ENCODE measurements around the gene ARL15. TPM values are rescaled to one million over a fixed set of nuclear protein-coding genes. Genes with fewer than 3 reads are reported as not detected.

The ARL15 gene
- total and polyA plus RNA-seq, 2 experiments from 2014 or later: 7.8 to 9.9 TPM

DNA sequence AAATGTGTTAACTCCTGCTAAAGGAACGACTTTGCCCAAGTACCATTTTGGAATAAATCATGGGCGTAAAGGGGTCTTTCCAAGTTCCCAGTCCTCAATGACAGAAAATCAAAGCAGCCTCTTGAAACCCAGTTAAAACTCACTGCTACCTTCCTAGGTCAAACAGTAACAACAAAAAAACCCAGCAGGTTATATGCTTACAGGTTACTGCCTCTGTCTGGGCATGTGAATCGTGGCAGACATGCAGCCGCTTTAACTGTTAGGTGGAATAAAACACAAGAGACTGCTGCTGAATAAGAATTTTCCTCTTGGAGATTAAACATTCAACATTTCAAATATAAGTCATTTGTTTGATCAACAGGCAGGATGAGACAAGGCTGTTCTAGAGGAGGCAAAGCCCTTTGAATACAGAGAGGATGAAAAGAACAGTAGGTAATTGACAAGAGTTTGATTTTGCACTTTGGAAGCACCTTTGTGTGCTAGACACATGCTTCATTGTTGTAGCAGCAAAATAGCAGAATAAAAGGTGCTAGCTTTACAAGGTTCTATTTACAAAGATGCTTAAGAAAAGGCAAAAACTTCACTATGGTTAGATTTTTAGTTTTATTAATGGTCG is 430.6 kb downstream of the ARL15 start:
- Histone ChIP-seq H2AFZ (no peak overlapping the region), H3K9me3 (ENCODE audit: low read depth) (no peaks in the 10 kb centered on the region)
- in situ Hi-C loops (cut with MboI): no loop called here

DNA sequence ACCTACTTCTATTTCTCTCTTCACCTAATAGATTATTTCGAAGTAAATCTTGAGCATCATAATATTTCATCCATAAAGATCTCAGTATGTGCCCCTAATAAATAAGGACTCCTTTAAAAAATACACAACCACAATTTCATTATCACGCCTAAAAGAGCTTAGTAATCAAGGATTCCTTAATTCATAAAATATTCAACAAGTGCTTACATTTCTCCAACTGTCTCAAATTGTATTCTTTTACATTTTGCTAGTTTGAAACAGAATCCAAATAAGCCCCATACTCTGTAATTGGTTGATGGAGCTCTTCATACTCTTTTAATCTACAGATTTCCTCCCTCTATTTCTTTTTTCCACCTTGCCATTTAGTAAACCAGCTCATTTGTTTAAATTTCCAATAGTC is 432.4 kb downstream of the ARL15 start:
- TF ChIP-seq EZH2phosphoT487 (IDR thresholded peaks at IDR 0.05; ENCODE audit: insufficient read depth, low read depth) (no peak), EZH2 (IDR thresholded peaks at IDR 0.05; ENCODE audit: insufficient read depth, poor library complexity, severe bottlenecking) (no peak)
- Histone ChIP-seq H2AFZ (no peak overlapping the region), H4K20me1 (ENCODE audit: insufficient read depth) (no peaks in the 10 kb centered on the region), H3K9ac (no peak overlapping the region), H3K9me3 (ENCODE audit: low read depth) (no peaks in the 10 kb centered on the region), H3F3A (ENCODE audit: insufficient read depth) (peaks cover 17% of the 10 kb centered on the region), H3K4me1 (ENCODE audit: insufficient read depth) (peaks cover 27% of the 10 kb centered on the region), H3K27me3 (replicated peaks; ENCODE audit: insufficient read depth) (no peaks in the 10 kb centered on the region), H3K4me2 (ENCODE audit: unreplicated experiment) (no peak overlapping the region), H3K36me3 (ENCODE audit: low read depth) (no peaks in the 10 kb centered on the region), H3K27ac (no peak overlapping the region), H3K79me2 (ENCODE audit: insufficient read depth) (no peaks in the 10 kb centered on the region), H3K9me2 (ENCODE audit: insufficient read depth) (no peaks in the 10 kb centered on the region), H3K4me3 (no peak overlapping the region)
- WGBS, 2 experiments (ENCODE audit: low coverage in 1 of 2, low lambda C conversion rate in 2 of 2, missing lambda C conversion rate in 2 of 2): 93 to 98% methylated on average over 2 of the region's 2 CpGs
- DNase-seq: no peak
- in situ Hi-C loops (cut with MboI): no loop called here

More for the DNA sequence above, 430.6 kb downstream of the ARL15 start:
- Histone ChIP-seq H3K36me3 (ENCODE audit: low read depth) (no peaks in the 10 kb centered on the region), H3K79me2 (ENCODE audit: insufficient read depth) (no peaks in the 10 kb centered on the region), H3K9me2 (ENCODE audit: insufficient read depth) (no peaks in the 10 kb centered on the region), H4K20me1 (ENCODE audit: insufficient read depth) (no peaks in the 10 kb centered on the region), H3K4me1 (ENCODE audit: insufficient read depth) (peaks cover 34% of the 10 kb centered on the region), H3F3A (ENCODE audit: insufficient read depth) (peaks cover 17% of the 10 kb centered on the region), H3K4me2 (ENCODE audit: unreplicated experiment) (no peak overlapping the region), H3K4me3 (no peak overlapping the region), H3K27me3 (replicated peaks; ENCODE audit: insufficient read depth) (no peaks in the 10 kb centered on the region), H3K27ac (no peak overlapping the region), H3K9ac (no peak overlapping the region)
- DNase-seq: no peak
- TF ChIP-seq EZH2phosphoT487 (IDR thresholded peaks at IDR 0.05; ENCODE audit: insufficient read depth, low read depth) (no peak), EZH2 (IDR thresholded peaks at IDR 0.05; ENCODE audit: insufficient read depth, poor library complexity, severe bottlenecking) (no peak)
- WGBS, 2 experiments (ENCODE audit: low coverage in 1 of 2, low lambda C conversion rate in 2 of 2, missing lambda C conversion rate in 2 of 2): 96% methylated on average over 5 of the region's 5 CpGs

DNA sequence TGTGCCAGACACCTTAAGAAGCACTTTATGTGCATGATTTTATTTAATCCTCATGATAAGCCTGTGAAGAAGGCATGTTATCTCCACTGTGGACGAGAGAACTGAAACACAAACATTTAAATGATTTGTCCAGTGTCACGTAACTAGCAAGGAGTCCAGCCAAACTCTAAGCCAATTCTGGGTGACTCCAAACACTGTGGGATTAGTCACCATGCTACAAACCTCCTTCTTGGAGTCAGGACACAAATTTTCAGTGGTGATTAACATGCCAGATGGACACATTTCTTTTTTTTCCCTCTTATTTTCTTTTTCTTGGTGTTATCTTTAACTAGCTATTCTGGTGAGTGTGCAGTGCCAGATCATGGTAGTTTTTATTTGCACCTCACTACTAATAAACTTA is 433.1 kb downstream of the ARL15 start:
- Histone ChIP-seq H3K79me2 (ENCODE audit: insufficient read depth) (no peaks in the 10 kb centered on the region), H3K4me3 (peak overlapping the region; percentile 12; the same call in 1 of the 2 replicates), H3K9me2 (ENCODE audit: insufficient read depth) (no peaks in the 10 kb centered on the region), H3F3A (ENCODE audit: insufficient read depth) (peaks cover 14% of the 10 kb centered on the region), H3K36me3 (ENCODE audit: low read depth) (no peaks in the 10 kb centered on the region), H4K20me1 (ENCODE audit: insufficient read depth) (no peaks in the 10 kb centered on the region), H3K27ac (peak overlapping the region; percentile 36), H3K27me3 (replicated peaks; ENCODE audit: insufficient read depth) (no peaks in the 10 kb centered on the region), H3K9me3 (ENCODE audit: low read depth) (no peaks in the 10 kb centered on the region), H3K4me2 (ENCODE audit: unreplicated experiment) (peak overlapping the region; percentile 70), H3K4me1 (ENCODE audit: insufficient read depth) (peaks cover 19% of the 10 kb centered on the region), H3K9ac (no peak overlapping the region), H2AFZ (no peak overlapping the region)
- in situ Hi-C loops (cut with MboI): no loop called here
- no peak for TF ChIP-seq EZH2phosphoT487 (IDR thresholded peaks at IDR 0.05; ENCODE audit: insufficient read depth, low read depth)
- peak; percentile 93 for DNase-seq
- 0% methylated on average over 2 of the region's 2 CpGs for WGBS, 2 experiments (ENCODE audit: low coverage in 1 of 2, low lambda C conversion rate in 2 of 2, missing lambda C conversion rate in 2 of 2)

DNA sequence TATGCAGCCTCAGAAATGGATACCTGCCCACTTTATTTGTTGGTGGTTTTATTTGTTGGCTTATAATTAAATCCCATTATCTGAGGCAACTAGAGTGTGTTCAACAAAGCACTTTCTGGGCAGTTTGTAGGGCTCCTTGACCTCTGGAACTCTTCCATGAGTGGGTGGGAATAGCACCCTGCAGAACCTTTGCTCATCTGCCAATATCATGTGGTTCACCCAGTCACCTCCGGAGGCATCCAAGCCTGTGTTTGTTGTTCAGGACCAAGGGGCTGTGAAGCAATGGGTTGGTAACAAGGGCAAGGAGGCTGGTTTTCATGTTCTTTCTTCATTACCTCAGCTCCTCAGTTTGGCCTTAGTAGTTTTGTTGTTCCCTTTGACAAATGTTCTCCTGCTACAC is 436.0 kb downstream of the ARL15 start:
- Histone ChIP-seq H2AFZ (no peak overlapping the region), H3K4me1 (ENCODE audit: insufficient read depth) (peaks cover 15% of the 10 kb centered on the region), H3K4me2 (ENCODE audit: unreplicated experiment) (no peak overlapping the region), H3K9me2 (ENCODE audit: insufficient read depth) (no peaks in the 10 kb centered on the region), H3K9ac (no peak overlapping the region), H3K27me3 (replicated peaks; ENCODE audit: insufficient read depth) (no peaks in the 10 kb centered on the region), H3K36me3 (ENCODE audit: low read depth) (no peaks in the 10 kb centered on the region), H4K20me1 (ENCODE audit: insufficient read depth) (no peaks in the 10 kb centered on the region), H3K9me3 (ENCODE audit: low read depth) (no peaks in the 10 kb centered on the region), H3K4me3 (no peak overlapping the region), H3F3A (ENCODE audit: insufficient read depth) (peaks cover 13% of the 10 kb centered on the region), H3K79me2 (ENCODE audit: insufficient read depth) (no peaks in the 10 kb centered on the region), H3K27ac (no peak overlapping the region)
- no peak for TF ChIP-seq EZH2phosphoT487 (IDR thresholded peaks at IDR 0.05; ENCODE audit: insufficient read depth, low read depth)
- no peak for TF ChIP-seq EZH2 (IDR thresholded peaks at IDR 0.05; ENCODE audit: insufficient read depth, poor library complexity, severe bottlenecking)
- WGBS, 2 experiments (ENCODE audit: low coverage in 1 of 2, low lambda C conversion rate in 2 of 2, missing lambda C conversion rate in 2 of 2): 33 to 36% methylated on average over 1 of the region's 1 CpG
- in situ Hi-C loops (cut with MboI): no loop called here
- DNase-seq: peak; percentile 53

DNA sequence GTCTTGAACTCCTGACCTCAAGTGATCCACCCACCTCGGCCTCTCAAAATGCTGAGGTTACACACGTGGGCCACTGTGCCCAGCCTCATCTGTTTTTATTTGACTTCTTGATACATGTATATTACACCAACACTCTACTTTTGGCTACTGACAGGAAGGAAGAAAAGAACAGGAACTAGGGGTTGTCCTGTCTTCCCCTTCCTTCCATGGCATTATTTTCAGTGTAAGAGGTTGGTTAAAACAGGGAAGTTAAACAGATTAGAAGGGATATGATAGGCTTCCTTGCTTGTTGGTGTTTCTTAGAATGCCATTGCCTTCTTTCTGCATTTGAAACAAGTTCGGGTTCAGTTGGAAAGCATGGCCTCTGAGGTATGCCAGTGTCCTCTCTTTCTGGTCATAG is 437.1 kb downstream of the ARL15 start:
- WGBS, 2 experiments (ENCODE audit: low coverage in 1 of 2, low lambda C conversion rate in 2 of 2, missing lambda C conversion rate in 2 of 2): 57 to 67% methylated on average over 3 of the region's 3 CpGs
- TF ChIP-seq EZH2 (IDR thresholded peaks at IDR 0.05; ENCODE audit: insufficient read depth, poor library complexity, severe bottlenecking) (no peak), EZH2phosphoT487 (IDR thresholded peaks at IDR 0.05; ENCODE audit: insufficient read depth, low read depth) (no peak)

More for the DNA sequence above, 437.1 kb downstream of the ARL15 start:
- Histone ChIP-seq H3K27me3 (replicated peaks; ENCODE audit: insufficient read depth) (no peaks in the 10 kb centered on the region), H3K9me2 (ENCODE audit: insufficient read depth) (no peaks in the 10 kb centered on the region), H3K9me3 (ENCODE audit: low read depth) (no peaks in the 10 kb centered on the region), H3K4me2 (ENCODE audit: unreplicated experiment) (no peak overlapping the region), H3F3A (ENCODE audit: insufficient read depth) (peaks cover 13% of the 10 kb centered on the region), H4K20me1 (ENCODE audit: insufficient read depth) (no peaks in the 10 kb centered on the region), H3K4me3 (no peak overlapping the region), H3K9ac (no peak overlapping the region), H3K79me2 (ENCODE audit: insufficient read depth) (no peaks in the 10 kb centered on the region), H2AFZ (no peak overlapping the region), H3K36me3 (ENCODE audit: low read depth) (no peaks in the 10 kb centered on the region), H3K4me1 (ENCODE audit: insufficient read depth) (peaks cover 14% of the 10 kb centered on the region), H3K27ac (no peak overlapping the region)
- in situ Hi-C loops (cut with MboI): no loop called here
- no peak for DNase-seq
